ENCODE results near the gene LPIN1. TPM values are rescaled to one million over a fixed set of nuclear protein-coding genes. Genes with fewer than 3 reads are reported as not detected.
"Not testable (repeated sequence)": the region's sequence is repeated elsewhere in the genome, so short reads cannot be mapped to it uniquely, and the experiment has no call there.

LPIN1 gene
- total RNA-seq, 2 experiments from 2014 or later, result 31.9 to 36.5 TPM

- intact Hi-C loops (cut with micrococcal nuclease), result no loop called here
- Mint-ChIP-seq H3K4me1 (ENCODE audit: low read depth) (no peaks in the 10 kb centered on the region), H3K27me3 (peaks cover 2% of the 10 kb centered on the region), H3K36me3 (ENCODE audit: low read depth) (no peaks in the 10 kb centered on the region), H3K27ac (no peak overlapping the region), H3K4me3 (no peak overlapping the region), H3K9me3 (no peaks in the 10 kb centered on the region)
- TF ChIP-seq, protein P1, sequence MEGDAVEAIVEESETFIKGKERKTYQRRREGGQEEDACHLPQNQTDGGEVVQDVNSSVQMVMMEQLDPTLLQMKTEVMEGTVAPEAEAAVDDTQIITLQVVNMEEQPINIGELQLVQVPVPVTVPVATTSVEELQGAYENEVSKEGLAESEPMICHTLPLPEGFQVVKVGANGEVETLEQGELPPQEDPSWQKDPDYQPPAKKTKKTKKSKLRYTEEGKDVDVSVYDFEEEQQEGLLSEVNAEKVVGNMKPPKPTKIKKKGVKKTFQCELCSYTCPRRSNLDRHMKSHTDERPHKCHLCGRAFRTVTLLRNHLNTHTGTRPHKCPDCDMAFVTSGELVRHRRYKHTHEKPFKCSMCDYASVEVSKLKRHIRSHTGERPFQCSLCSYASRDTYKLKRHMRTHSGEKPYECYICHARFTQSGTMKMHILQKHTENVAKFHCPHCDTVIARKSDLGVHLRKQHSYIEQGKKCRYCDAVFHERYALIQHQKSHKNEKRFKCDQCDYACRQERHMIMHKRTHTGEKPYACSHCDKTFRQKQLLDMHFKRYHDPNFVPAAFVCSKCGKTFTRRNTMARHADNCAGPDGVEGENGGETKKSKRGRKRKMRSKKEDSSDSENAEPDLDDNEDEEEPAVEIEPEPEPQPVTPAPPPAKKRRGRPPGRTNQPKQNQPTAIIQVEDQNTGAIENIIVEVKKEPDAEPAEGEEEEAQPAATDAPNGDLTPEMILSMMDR (IDR thresholded peaks at IDR 0.05), result no peak
- ChIA-PET CTCF (no interaction called here), POLR2A (no interaction called here)
- DNase-seq (no peak), ATAC-seq (no peak)
These were observed 95.9 kb downstream of the LPIN1 start for GRCh38 chr2:11842336-11842735.

DNA sequence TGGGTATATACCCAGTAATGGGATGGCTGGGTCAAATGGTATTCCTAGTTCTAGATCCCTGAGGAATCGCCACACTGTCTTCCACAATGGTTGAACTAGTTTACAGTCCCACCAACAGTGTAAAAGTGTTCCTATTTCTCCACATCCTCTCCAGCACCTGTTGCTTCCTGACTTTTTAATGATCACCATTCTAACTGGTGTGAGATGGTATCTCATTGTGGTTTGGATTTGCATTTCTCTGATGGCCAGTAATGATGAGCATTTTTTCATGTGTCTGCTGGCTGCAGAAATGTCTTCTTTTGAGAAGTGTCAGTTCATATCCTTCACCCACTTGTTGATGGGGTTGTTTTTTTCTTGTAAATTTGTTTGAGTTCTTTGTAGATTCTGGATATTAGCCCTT lies 98.4 kb downstream of the LPIN1 start:
- intact Hi-C loops (cut with micrococcal nuclease); DNase-seq; H3K4me3 Mint-ChIP-seq; H3K4me1 Mint-ChIP-seq (ENCODE audit: low read depth); POLR2A ChIA-PET; H3K27ac Mint-ChIP-seq; CTCF ChIA-PET; H3K27me3 Mint-ChIP-seq; H3K36me3 Mint-ChIP-seq (ENCODE audit: low read depth); ATAC-seq; H3K9me3 Mint-ChIP-seq: not testable (repeated sequence)

DNA sequence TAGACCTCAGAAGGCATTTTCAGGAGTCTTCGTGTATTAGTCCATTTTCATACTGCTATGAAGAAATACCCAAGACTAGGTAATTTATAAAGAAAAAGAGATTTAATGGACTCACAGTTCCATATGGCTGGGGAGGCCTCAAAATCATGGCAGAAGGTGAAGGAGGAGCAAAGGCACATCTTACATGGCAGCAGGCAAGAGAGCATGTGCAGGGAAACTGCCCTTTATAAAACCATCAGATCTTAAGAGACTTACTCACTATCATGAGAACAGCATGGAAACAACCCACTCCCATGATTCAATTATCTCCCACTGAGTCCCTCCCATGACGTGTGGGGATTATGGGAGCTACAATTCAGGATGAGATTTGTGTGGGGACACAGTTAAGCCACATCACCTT lies 101.5 kb downstream of the LPIN1 start:
- H3K27me3 Mint-ChIP-seq; H3K27ac Mint-ChIP-seq; DNase-seq; ATAC-seq; CTCF ChIA-PET; intact Hi-C loops (cut with micrococcal nuclease); H3K36me3 Mint-ChIP-seq (ENCODE audit: low read depth); H3K9me3 Mint-ChIP-seq; POLR2A ChIA-PET; H3K4me1 Mint-ChIP-seq (ENCODE audit: low read depth); H3K4me3 Mint-ChIP-seq: not testable (repeated sequence)

DNA sequence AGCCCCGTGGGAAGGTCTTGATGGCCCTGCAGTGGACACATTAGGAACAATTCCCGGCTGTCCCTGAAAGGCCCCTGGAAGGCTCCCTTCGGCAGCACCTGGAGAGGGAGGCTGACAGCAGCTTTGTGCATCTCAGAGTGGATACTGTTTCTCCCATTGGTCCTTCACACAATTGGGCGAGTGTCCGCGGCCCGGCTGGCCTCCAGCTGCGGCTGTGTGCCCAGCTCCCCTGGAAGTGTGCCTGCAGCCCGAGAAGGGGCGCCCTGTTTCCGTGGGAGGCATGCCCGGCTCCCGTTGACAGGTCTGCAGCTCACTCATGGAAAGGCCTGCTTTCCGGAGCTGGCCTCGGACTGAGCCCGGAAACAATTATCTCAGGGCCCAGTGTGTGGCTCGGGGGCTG lies 103.7 kb downstream of the LPIN1 start:
- peaks cover 7% of the 10 kb centered on the region for H3K9me3 Mint-ChIP-seq
- H3K27me3 Mint-ChIP-seq, result no peaks in the 10 kb centered on the region
- no peak overlapping the region for H3K4me3 Mint-ChIP-seq
- intact Hi-C loops (cut with micrococcal nuclease), result no loop called here
- no peak for ATAC-seq
- TF ChIP-seq, protein P1 (IDR thresholded peaks at IDR 0.05), result no peak
- ChIA-PET POLR2A (no interaction called here), CTCF (no interaction called here)
- H3K27ac Mint-ChIP-seq, result no peak overlapping the region
- no peaks in the 10 kb centered on the region for H3K36me3 Mint-ChIP-seq (ENCODE audit: low read depth)
- H3K4me1 Mint-ChIP-seq (ENCODE audit: low read depth), result no peaks in the 10 kb centered on the region
- no peak for DNase-seq

- POLR2A ChIA-PET, result no interaction called here
- DNase-seq, result no peak
- Mint-ChIP-seq H3K9me3 (peaks cover 6% of the 10 kb centered on the region), H3K4me1 (ENCODE audit: low read depth) (no peaks in the 10 kb centered on the region), H3K27ac (no peak overlapping the region), H3K36me3 (ENCODE audit: low read depth) (no peaks in the 10 kb centered on the region), H3K27me3 (no peaks in the 10 kb centered on the region), H3K4me3 (no peak overlapping the region)
- CTCF ChIA-PET, result interaction anchor here (1.1 kb wide), 1 partner anchor 11 kb away, joined by 4 read pairs; no protein-coding TSS in a partner anchor
- no peak for ATAC-seq
- TF ChIP-seq, protein P1 (IDR thresholded peaks at IDR 0.05), result no peak
- intact Hi-C loops (cut with micrococcal nuclease), result no loop called here
These were observed 106.2 kb downstream of the LPIN1 start for GRCh38 chr2:11852526-11853196.

- TF ChIP-seq, protein P1 (IDR thresholded peaks at IDR 0.05), result no peak
- Mint-ChIP-seq H3K27me3 (no peaks in the 10 kb centered on the region), H3K4me1 (ENCODE audit: low read depth) (no peaks in the 10 kb centered on the region), H3K4me3 (no peak overlapping the region), H3K9me3 (peaks cover under 1% of the 10 kb centered on the region), H3K36me3 (ENCODE audit: low read depth) (no peaks in the 10 kb centered on the region), H3K27ac (no peak overlapping the region)
- ATAC-seq (no peak), DNase-seq (no peak)
- intact Hi-C loops (cut with micrococcal nuclease), result no loop called here
- ChIA-PET POLR2A (no interaction called here), CTCF (no interaction called here)
These were observed 106.8 kb downstream of the LPIN1 start for GRCh38 chr2:11853197-11853588.
